PC-9 (cell line): ENCODE results near the gene IRAK4.
A peak's percentile ranks its signal among the peaks of the same experiment; 100 is the strongest.

Source experiments
- EZH2 ChIP-seq: fragments of 200-600 bp; sonication (generic); IDR thresholded peaks from 2 replicates; pipeline ENCODE4 v1.8.0; 2017; ENCODE audit warnings: antibody characterized with exemption, low read depth
- TF ChIP-seq, protein P1 (sequence below): fragments of 200-600 bp; sonication (generic); conservative IDR thresholded peaks from 2 replicates; pipeline ENCODE4 v1.6.1; 2017; ENCODE audit warnings: mixed run types, antibody characterized with exemption, mild to moderate bottlenecking, moderate library complexity

DNA sequence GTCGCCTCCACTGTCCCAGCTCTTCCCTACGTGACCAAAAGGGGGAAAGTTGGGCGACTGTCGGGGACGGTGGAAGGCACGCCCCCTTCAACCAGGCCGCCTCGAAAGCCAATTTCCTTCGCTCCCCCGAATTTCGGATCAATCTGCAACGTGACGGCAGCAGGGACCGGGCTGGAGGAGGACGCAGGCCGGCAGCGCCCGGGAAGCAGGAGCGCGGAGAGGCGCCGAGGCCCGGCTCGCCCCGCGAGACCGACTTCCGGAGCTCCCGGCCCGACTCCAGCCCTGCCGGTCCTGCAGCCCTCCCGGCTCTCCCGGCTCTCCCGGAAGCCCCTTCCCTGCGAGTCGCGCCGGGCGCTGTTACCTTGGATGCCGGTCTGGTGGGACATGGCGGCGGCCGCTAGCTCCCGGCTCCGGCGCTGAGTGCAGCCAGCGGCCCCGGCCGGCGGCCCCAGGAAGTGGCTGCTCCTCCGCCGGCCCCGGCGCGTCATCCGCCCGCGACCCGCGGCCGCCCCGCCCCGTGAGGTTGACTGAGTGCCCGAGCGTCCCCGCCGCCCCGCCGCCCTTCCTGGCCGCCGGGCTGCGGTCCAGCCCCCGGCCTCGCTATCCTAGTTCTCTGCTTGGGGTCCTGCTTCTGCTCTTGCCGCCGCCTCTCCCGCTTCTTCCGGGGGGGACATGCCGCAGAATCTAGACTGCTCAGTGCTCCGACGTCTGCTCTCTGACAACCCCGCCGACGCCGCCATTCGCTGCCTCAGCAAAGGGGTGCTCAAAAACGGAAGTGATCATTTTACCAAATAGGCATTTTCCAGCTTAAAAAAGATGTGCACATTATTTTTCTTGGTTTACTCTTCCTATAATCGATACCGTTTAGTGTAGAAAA, 47.3 kb downstream of the IRAK4 start, which contains the start of gene TWF1:
- TF ChIP-seq, protein P1, sequence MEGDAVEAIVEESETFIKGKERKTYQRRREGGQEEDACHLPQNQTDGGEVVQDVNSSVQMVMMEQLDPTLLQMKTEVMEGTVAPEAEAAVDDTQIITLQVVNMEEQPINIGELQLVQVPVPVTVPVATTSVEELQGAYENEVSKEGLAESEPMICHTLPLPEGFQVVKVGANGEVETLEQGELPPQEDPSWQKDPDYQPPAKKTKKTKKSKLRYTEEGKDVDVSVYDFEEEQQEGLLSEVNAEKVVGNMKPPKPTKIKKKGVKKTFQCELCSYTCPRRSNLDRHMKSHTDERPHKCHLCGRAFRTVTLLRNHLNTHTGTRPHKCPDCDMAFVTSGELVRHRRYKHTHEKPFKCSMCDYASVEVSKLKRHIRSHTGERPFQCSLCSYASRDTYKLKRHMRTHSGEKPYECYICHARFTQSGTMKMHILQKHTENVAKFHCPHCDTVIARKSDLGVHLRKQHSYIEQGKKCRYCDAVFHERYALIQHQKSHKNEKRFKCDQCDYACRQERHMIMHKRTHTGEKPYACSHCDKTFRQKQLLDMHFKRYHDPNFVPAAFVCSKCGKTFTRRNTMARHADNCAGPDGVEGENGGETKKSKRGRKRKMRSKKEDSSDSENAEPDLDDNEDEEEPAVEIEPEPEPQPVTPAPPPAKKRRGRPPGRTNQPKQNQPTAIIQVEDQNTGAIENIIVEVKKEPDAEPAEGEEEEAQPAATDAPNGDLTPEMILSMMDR, result peak; percentile 46; the same call in 1 of the 2 replicates
- TF ChIP-seq EZH2, result no peak
